Epithelial cell of esophagus (primary cell): ENCODE results near the gene IL6R.
"Not testable (repeated sequence)": the region's sequence is repeated elsewhere in the genome, so short reads cannot be mapped to it uniquely, and the experiment has no call there.

ENCODE experiments used
- DNase-seq: peaks from one replicate; pipeline ENCODE4 v3.0.0; 2010; ENCODE audit warnings: low read depth
- H3K4me3 ChIP-seq: 2 replicates; pipeline ENCODE4 v1.5.1; 2011; ENCODE audit warnings: mild to moderate bottlenecking, low read length, control low read depth
- CTCF ChIP-seq: IDR thresholded peaks from 2 replicates; pipeline ENCODE4 v1.5.1; 2011; ENCODE audit warnings: low read depth, mild to moderate bottlenecking, low read length, control low read depth, inconsistent platforms; ENCODE audit not compliant: insufficient read depth; ENCODE audit errors: missing control alignments

IL6R gene

GRCh38 chr1:154404984-154405746 lies at the start of gene IL6R:
Gene IL6R (plus strand): TSS chr1:154405343. CDS start chr1:154405630, 287 bp downstream.
- peak within 1 kb of the TSS; percentile 94 for H3K4me3 ChIP-seq
- DNase-seq: peak; percentile 97
- TF ChIP-seq CTCF: peak; percentile 38

GRCh38 chr1:154358519-154358918 lies 46.6 kb upstream of the IL6R start:
- no peak for TF ChIP-seq CTCF
- DNase-seq: no peak
- H3K4me3 ChIP-seq: no peak overlapping the region

GRCh38 chr1:154360288-154360687 lies 44.9 kb upstream of the IL6R start:
- DNase-seq: no peak
- TF ChIP-seq CTCF: no peak
- no peak overlapping the region for H3K4me3 ChIP-seq

GRCh38 chr1:154360881-154361280 lies 44.3 kb upstream of the IL6R start:
- H3K4me3 ChIP-seq, DNase-seq: not testable (repeated sequence)

GRCh38 chr1:154361357-154361756 lies 43.8 kb upstream of the IL6R start:
- DNase-seq: no peak
- no peak for TF ChIP-seq CTCF
- H3K4me3 ChIP-seq: no peak overlapping the region

- H3K4me3 ChIP-seq: no peak overlapping the region
- no peak for TF ChIP-seq CTCF
- no peak for DNase-seq
Measured at GRCh38 chr1:154371436-154371835, 33.7 kb upstream of the IL6R start.

- not testable (repeated sequence) for DNase-seq, H3K4me3 ChIP-seq
Measured at GRCh38 chr1:154373777-154374357, 31.3 kb upstream of the IL6R start.

GRCh38 chr1:154379301-154379700 lies 25.8 kb upstream of the IL6R start:
- H3K4me3 ChIP-seq: no peak overlapping the region
- no peak for TF ChIP-seq CTCF
- DNase-seq: no peak
